Gastroesophageal sphincter (tissue), 4 donors: ENCODE results near the gene TBC1D22B. TPM values are rescaled to one million over a fixed set of nuclear protein-coding genes. Genes with fewer than 3 reads are reported as not detected.
A peak's percentile ranks its signal among the peaks of the same experiment; 100 is the strongest.

Experiments
- ATAC-seq: fragments of 150-250 bp; one replicate; pipeline ENCODE4 v1.9.1; 2016; ENCODE audit warnings: mild to moderate bottlenecking, moderate library complexity
- H3K27ac ChIP-seq, 4 donors: fragments of 200-600 bp; sonication (generic) in 3 of 4; 1 replicate in 3 of 4; 2 replicates in 1 of 4; pipeline ENCODE4 v1.5.1; 2016 to 2019
- H3K27me3 ChIP-seq: fragments of 200-600 bp; sonication (generic); one replicate; pipeline ENCODE4 v1.5.1; 2019
- H3K36me3 ChIP-seq, 2 donors: fragments of 200-600 bp; sonication (generic); one replicate each; pipeline ENCODE4 v1.5.1; 2019; ENCODE audit warnings: control low read depth in 1 of 2
- H3K4me1 ChIP-seq, 3 donors: fragments of 200-600 bp; sonication (generic); 1 replicate in 2 of 3; 2 replicates in 1 of 3; pipeline ENCODE4 v1.5.1; 2016 to 2019; ENCODE audit warnings: control low read depth in 2 of 3
- H3K4me3 ChIP-seq, 2 donors: fragments of 200-600 bp; sonication (generic); one replicate each; pipeline ENCODE4 v1.5.1; 2019; ENCODE audit warnings: mild to moderate bottlenecking in 1 of 2, moderate library complexity in 1 of 2
- H3K9me3 ChIP-seq, 3 donors: fragments of 200-600 bp; sonication (generic); one replicate each; pipeline ENCODE4 v1.5.1; 2017 to 2019; ENCODE audit warnings: control low read depth in 2 of 3
- EP300 ChIP-seq: sonication (generic); formaldehyde crosslinking; IDR thresholded peaks from one replicate; pipeline ENCODE4 v1.6.1; 2017; ENCODE audit warnings: antibody characterized with exemption, mild to moderate bottlenecking
- POLR2A ChIP-seq, 2 donors: fragments of 450-650 bp; IDR thresholded peaks; one replicate each; pipeline ENCODE4 v1.6.1; 2017; ENCODE audit warnings: antibody characterized with exemption in 2 of 2, mild to moderate bottlenecking in 2 of 2, moderate library complexity in 1 of 2
- POLR2AphosphoS5 ChIP-seq: sonication (generic); formaldehyde crosslinking; IDR thresholded peaks from one replicate; pipeline ENCODE4 v1.6.1; 2017; ENCODE audit warnings: antibody characterized with exemption
- WGBS, 2 donors: methylation state at CpG; one replicate each; pipeline ENCODE4 v1.1.5; 2018; ENCODE audit warnings: low coverage in 1 of 2; 5-methylcytosine and 5-hydroxymethylcytosine counted together
- total RNA-seq, 4 donors: library from RNA; depleted of rRNA; stranded (reverse); fragments of >200 nt; gene quantifications; one replicate each; pipeline ENCODE4 v1.1.0, GENCODE V29; 2016
- TF ChIP-seq, protein P1 (sequence below), 4 experiments: fragments of 200-600 bp in 2 of 4; fragments of 450-650 bp in 2 of 4; sonication (generic) in 1 of 4; IDR thresholded peaks; one replicate each; pipeline ENCODE4 v1.5.1; 2017 to 2019; ENCODE audit warnings: antibody characterized with exemption in 4 of 4, mild to moderate bottlenecking in 2 of 4, moderate library complexity in 2 of 4

The TBC1D22B gene
- total RNA-seq, 4 donors from 2014 or later = 5.0 to 9.2 (median 8.3) TPM

DNA sequence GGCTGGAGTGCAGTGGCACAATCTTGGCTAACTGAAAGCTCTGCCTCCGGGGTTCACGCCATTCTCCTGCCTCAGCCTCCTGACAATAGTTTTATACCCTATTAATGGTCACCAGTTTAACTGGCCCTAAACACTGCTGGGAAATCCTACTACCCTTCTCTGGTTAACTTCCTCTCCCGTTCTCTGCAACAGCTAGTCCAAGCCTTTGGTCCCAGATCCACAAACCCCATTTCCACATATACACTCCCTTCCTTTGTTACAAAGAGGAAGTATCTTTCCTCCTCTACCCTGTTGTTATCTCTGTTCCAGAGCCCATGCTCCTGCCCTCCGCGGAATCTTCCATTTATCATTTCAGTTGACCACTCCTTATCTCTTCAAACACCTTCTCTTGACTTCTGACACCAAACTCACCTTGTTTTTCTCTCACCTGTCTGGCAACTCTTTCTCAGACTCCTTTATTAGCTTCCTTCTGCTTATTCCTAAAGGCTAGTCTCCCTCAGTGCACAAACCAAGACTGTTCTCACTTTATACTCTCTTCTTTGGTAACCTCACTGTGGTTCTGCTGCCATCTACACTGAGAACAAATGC lies 25.0 kb upstream of the TBC1D22B start:
- H3K4me1 ChIP-seq = no peaks in the 10 kb centered on the region
- H3K4me3 ChIP-seq = no peak overlapping the region
- TF ChIP-seq POLR2A (IDR thresholded peaks at IDR 0.05) (no peak), POLR2AphosphoS5 (no peak), EP300 (no peak)
- no peaks in the 10 kb centered on the region for H3K9me3 ChIP-seq
- no peak overlapping the region for H3K27ac ChIP-seq
- H3K27me3 ChIP-seq = no peaks in the 10 kb centered on the region
- H3K36me3 ChIP-seq = no peaks in the 10 kb centered on the region
- WGBS, 2 donors = 61 to 80% methylated on average over 5 of the region's 5 CpGs
- no peak for ATAC-seq

DNA sequence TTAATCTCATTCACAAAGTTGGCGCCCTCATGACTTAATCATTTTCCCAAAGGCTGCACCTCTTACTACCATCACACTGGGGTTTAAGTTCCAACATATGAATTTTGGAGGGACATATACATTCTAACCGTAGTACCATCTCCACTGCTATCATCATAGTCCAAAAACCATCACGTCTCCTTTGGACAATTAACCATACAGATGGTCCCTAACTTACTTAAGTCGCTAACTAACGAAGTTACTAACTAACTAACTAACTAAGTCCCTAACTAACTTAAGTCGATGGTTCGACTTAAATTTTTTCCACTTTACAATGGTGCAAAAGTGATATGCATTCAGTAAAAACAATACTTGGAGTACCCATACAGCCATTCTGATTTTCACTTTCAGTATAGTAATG lies 24.0 kb upstream of the TBC1D22B start:
- H3K9me3 ChIP-seq = no peaks in the 10 kb centered on the region
- no peak for TF ChIP-seq EP300
- TF ChIP-seq, protein P1, sequence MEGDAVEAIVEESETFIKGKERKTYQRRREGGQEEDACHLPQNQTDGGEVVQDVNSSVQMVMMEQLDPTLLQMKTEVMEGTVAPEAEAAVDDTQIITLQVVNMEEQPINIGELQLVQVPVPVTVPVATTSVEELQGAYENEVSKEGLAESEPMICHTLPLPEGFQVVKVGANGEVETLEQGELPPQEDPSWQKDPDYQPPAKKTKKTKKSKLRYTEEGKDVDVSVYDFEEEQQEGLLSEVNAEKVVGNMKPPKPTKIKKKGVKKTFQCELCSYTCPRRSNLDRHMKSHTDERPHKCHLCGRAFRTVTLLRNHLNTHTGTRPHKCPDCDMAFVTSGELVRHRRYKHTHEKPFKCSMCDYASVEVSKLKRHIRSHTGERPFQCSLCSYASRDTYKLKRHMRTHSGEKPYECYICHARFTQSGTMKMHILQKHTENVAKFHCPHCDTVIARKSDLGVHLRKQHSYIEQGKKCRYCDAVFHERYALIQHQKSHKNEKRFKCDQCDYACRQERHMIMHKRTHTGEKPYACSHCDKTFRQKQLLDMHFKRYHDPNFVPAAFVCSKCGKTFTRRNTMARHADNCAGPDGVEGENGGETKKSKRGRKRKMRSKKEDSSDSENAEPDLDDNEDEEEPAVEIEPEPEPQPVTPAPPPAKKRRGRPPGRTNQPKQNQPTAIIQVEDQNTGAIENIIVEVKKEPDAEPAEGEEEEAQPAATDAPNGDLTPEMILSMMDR (IDR thresholded peaks at IDR 0.05) = no peak
- TF ChIP-seq POLR2AphosphoS5 = no peak
- TF ChIP-seq POLR2A (IDR thresholded peaks at IDR 0.05) = no peak
- H3K4me1 ChIP-seq = peaks cover 0 to 9% (median 0%) of the 10 kb centered on the region in 3 donors
- no peak overlapping the region for H3K4me3 ChIP-seq
- H3K36me3 ChIP-seq = no peaks in the 10 kb centered on the region
- no peaks in the 10 kb centered on the region for H3K27me3 ChIP-seq
- H3K27ac ChIP-seq = no peak overlapping the region
- WGBS, 2 donors = 82 to 96% methylated on average over 6 to 7 of the region's 7 CpGs
- no peak for ATAC-seq

DNA sequence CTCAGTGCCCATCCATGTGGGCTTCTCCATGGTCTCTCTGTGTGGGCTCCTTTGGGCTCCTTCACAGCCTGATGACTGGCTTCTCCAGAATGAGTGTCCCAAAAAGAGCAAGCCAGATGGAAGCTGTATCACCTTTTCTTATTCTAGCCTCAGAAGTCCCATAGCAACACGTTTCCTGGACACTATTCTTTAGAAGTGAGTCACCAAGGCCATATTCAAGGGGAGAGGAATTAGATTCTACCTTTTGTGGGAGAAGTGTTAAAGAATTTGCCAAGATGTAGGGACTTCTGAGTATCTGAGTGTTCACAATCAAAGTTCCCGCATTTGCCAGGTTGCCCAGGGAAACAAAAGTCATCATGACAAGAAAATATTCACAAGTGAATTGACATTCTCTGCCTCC lies 20.7 kb upstream of the TBC1D22B start:
- no peaks in the 10 kb centered on the region for H3K27me3 ChIP-seq
- no peaks in the 10 kb centered on the region for H3K9me3 ChIP-seq
- ATAC-seq = no peak
- no peaks in the 10 kb centered on the region for H3K36me3 ChIP-seq
- no peak overlapping the region for H3K27ac ChIP-seq
- WGBS, 2 donors = 82 to 100% methylated on average over 1 of the region's 2 CpGs
- TF ChIP-seq POLR2AphosphoS5 = no peak
- no peak for TF ChIP-seq EP300
- TF ChIP-seq POLR2A (IDR thresholded peaks at IDR 0.05) = no peak
- TF ChIP-seq, protein P1 (IDR thresholded peaks at IDR 0.05) = no peak
- H3K4me1 ChIP-seq = peaks cover 4 to 29% (median 5%) of the 10 kb centered on the region in 3 donors
- no peak overlapping the region for H3K4me3 ChIP-seq

DNA sequence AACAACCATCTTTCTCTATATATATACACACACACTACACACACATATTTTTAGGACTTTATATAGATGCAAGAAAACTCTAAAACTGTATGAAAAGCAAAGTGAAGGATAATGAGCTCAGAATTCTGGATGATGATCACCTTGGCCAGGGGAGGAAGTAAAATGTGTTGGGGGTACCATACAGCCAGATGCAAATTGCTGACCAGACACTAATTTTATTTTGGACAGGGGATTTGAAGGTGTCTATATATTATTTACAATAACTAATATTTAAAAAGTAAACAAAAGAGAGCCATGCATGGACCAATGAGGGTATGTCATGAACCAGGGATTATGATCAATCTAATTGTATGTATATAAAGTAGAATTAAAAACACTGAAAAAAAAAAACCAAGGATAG lies 19.8 kb upstream of the TBC1D22B start:
- Histone ChIP-seq H3K9me3 (no peaks in the 10 kb centered on the region), H3K27ac (no peak overlapping the region), H3K36me3 (no peaks in the 10 kb centered on the region), H3K4me3 (no peak overlapping the region), H3K27me3 (no peaks in the 10 kb centered on the region), H3K4me1 (peaks cover 8 to 38% (median 11%) of the 10 kb centered on the region in 3 donors)
- ATAC-seq = no peak
- TF ChIP-seq POLR2AphosphoS5 (no peak), POLR2A (IDR thresholded peaks at IDR 0.05) (no peak), EP300 (no peak)
- TF ChIP-seq, protein P1 (IDR thresholded peaks at IDR 0.05) = no peak

DNA sequence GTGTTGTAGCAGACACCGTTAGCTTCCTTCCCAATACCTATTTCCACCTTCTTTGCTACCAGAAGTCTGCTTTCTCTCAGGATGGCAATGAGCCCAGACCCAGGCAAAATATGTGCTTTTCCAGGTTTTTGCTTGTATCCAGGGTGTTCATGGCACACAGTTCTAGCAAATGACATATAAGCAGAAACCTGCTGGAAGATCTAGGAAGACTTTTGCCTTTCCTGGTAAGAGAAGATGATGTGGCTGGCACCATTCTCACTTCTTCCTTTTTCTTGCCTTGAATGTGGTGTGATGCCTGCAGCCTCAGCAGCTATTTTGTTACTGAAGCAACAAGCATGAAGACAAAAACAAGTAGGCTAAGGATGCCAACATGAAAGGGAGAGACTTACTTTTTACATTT lies 19.2 kb upstream of the TBC1D22B start:
- ATAC-seq = no peak
- Histone ChIP-seq H3K27me3 (no peaks in the 10 kb centered on the region), H3K27ac (peak overlapping the region in 1 of 4 donors; percentile 81), H3K4me3 (no peak overlapping the region), H3K9me3 (no peaks in the 10 kb centered on the region), H3K36me3 (no peaks in the 10 kb centered on the region), H3K4me1 (peaks cover 8 to 43% (median 13%) of the 10 kb centered on the region in 3 donors)
- TF ChIP-seq, protein P1 (IDR thresholded peaks at IDR 0.05) = no peak
- TF ChIP-seq POLR2AphosphoS5 (no peak), EP300 (no peak), POLR2A (IDR thresholded peaks at IDR 0.05) (no peak)
- WGBS, 2 donors = 31 to 56% methylated on average over 1 of the region's 1 CpG
